Measurements from ENCODE around the gene C2orf42.
"Not testable (repeated sequence)": the region's sequence is repeated elsewhere in the genome, so short reads cannot be mapped to it uniquely, and the experiment has no call there.

Gene C2orf42

DNA sequence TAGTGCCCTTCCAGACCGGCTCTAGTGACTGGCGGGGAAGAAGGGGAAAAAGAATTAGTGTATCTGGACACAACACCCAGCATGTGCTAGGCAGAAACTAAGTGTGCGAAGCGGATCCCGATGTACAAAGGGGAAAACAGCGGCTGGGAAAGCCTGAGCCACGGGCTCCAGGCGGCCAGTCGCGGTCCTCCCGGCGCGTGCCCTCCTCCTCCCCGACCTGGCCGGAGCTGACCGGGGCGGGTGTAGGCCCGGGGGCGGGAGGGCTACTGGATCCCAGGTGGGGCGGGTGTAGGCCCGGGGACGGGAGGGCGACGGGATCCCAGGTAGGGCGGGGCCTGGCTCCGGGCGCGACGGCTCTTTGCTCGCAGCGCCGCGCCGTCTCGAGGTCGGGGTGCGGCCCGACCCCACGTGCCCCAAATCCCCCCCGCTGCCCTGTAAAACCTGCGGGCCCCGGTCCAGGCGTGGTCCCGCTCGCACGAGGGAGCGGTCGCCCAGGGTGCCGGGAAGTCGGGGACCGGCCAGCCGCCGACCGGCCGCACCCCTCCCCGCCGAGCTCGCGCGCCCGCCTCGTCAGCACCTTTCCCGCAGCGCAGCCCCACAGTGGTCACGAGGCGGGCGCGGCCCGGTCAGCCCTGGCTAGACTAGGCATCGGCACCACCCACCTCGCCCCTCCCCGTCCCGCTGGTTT, 48.8 kb downstream of the C2orf42 start:
- H3K23ac ChIP-seq (ENCODE audit: low read length) = peak overlapping the region; percentile 97
- H2BK5ac ChIP-seq (ENCODE audit: low read length) = peak overlapping the region; percentile 97
- peak; percentile 79 for DNase-seq
- peak overlapping the region; percentile 54 for H3K4me3 ChIP-seq (ENCODE audit: low read length)
- peak overlapping the region; percentile 98 for H3K18ac ChIP-seq (ENCODE audit: low read length)
- peak overlapping the region; percentile 99 for H2AK5ac ChIP-seq (ENCODE audit: low read length)
- H3K79me1 ChIP-seq (ENCODE audit: low read length) = no peaks in the 10 kb centered on the region
- no peaks in the 10 kb centered on the region for H3K36me3 ChIP-seq (ENCODE audit: control insufficient read depth, insufficient read depth, low read length)
- peaks cover 11% of the 10 kb centered on the region for H3K4me1 ChIP-seq (ENCODE audit: control insufficient read depth, low read depth, low read length)
- H3K27ac ChIP-seq (ENCODE audit: low read depth, low read length) = peak overlapping the region; percentile 98
- H2BK120ac ChIP-seq (ENCODE audit: low read depth, low read length) = peak overlapping the region; percentile 96
- no CpG with 5 or more reads among the region's 73 CpGs for WGBS (ENCODE audit: extremely low coverage, insufficient coverage, low lambda C conversion rate)
- peak overlapping the region; percentile 99 for H3K56ac ChIP-seq (ENCODE audit: low read length)
- H4K5ac ChIP-seq (ENCODE audit: low read length) = peak overlapping the region; percentile 59
- no peaks in the 10 kb centered on the region for H3K79me2 ChIP-seq (ENCODE audit: control insufficient read depth, insufficient read depth, low read length)
- H3K9ac ChIP-seq (ENCODE audit: low read length) = peak overlapping the region; percentile 99
- peak overlapping the region; percentile 87 for H3K4me2 ChIP-seq (ENCODE audit: low read length)
- H4K8ac ChIP-seq (ENCODE audit: low read depth, low read length) = peak overlapping the region; percentile 1
- peak overlapping the region; percentile 98 for H3K4ac ChIP-seq (ENCODE audit: low read depth, low read length)
- H3K27me3 ChIP-seq (ENCODE audit: insufficient read depth, low read length, poor library complexity) = no peaks in the 10 kb centered on the region
- H2BK15ac ChIP-seq (replicated peaks; ENCODE audit: low read depth) = no peak overlapping the region

DNA sequence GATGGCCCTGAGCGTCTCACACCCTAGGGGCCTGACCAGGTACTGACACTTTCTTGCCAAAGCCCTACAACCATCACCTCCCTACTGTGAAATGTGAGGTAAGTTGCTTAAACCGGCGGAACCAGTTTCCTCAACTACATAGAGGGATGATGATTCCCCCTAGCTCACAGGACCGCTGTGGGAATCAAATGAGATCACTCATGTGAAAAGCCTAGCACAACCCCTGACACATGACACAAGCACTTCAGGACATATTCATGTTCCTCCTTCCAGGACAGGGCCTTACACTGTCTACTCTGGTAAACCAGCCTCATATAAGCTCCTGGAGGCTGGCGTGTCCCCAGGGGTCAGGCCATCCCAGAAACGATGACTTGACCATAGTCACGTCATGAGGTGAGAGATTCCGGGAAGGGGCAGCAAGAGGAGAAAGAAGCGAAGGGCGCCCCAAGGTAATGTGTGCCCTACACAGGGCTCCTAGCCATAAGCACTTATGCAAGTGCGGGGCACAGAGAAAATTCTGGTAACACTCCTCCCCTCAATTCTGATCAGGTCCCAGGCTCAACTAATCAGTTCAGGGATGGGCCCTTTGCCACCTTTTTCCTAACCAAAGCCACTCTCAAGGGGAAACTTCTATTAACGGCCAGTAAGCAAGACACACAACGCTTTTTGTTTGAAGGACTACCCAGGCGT, 49.5 kb downstream of the C2orf42 start:
- H3K79me1 ChIP-seq (ENCODE audit: low read length) = no peaks in the 10 kb centered on the region
- no CpG with 5 or more reads among the region's 14 CpGs for WGBS (ENCODE audit: extremely low coverage, insufficient coverage, low lambda C conversion rate)
- peak overlapping the region; percentile 59 for H4K5ac ChIP-seq (ENCODE audit: low read length)
- H3K27ac ChIP-seq (ENCODE audit: low read depth, low read length) = peak overlapping the region; percentile 98
- peak overlapping the region; percentile 97 for H3K23ac ChIP-seq (ENCODE audit: low read length)
- peak overlapping the region; percentile 99 for H3K56ac ChIP-seq (ENCODE audit: low read length)
- peak overlapping the region; percentile 98 for H3K18ac ChIP-seq (ENCODE audit: low read length)
- H3K4me2 ChIP-seq (ENCODE audit: low read length) = peak overlapping the region; percentile 87
- H3K27me3 ChIP-seq (ENCODE audit: insufficient read depth, low read length, poor library complexity) = no peaks in the 10 kb centered on the region
- peak overlapping the region; percentile 96 for H2BK120ac ChIP-seq (ENCODE audit: low read depth, low read length)
- H3K4me3 ChIP-seq (ENCODE audit: low read length) = peak overlapping the region; percentile 54
- H3K79me2 ChIP-seq (ENCODE audit: control insufficient read depth, insufficient read depth, low read length) = no peaks in the 10 kb centered on the region
- H2BK15ac ChIP-seq (replicated peaks; ENCODE audit: low read depth) = no peak overlapping the region
- H3K9ac ChIP-seq (ENCODE audit: low read length) = peak overlapping the region; percentile 99
- H4K8ac ChIP-seq (ENCODE audit: low read depth, low read length) = peak overlapping the region; percentile 1
- H3K4ac ChIP-seq (ENCODE audit: low read depth, low read length) = peak overlapping the region; percentile 98
- H2BK5ac ChIP-seq (ENCODE audit: low read length) = peak overlapping the region; percentile 97
- H3K36me3 ChIP-seq (ENCODE audit: control insufficient read depth, insufficient read depth, low read length) = no peaks in the 10 kb centered on the region
- DNase-seq = peak; percentile 99
- H2AK5ac ChIP-seq (ENCODE audit: low read length) = peak overlapping the region; percentile 99
- H3K4me1 ChIP-seq (ENCODE audit: control insufficient read depth, low read depth, low read length) = peaks cover 11% of the 10 kb centered on the region

DNA sequence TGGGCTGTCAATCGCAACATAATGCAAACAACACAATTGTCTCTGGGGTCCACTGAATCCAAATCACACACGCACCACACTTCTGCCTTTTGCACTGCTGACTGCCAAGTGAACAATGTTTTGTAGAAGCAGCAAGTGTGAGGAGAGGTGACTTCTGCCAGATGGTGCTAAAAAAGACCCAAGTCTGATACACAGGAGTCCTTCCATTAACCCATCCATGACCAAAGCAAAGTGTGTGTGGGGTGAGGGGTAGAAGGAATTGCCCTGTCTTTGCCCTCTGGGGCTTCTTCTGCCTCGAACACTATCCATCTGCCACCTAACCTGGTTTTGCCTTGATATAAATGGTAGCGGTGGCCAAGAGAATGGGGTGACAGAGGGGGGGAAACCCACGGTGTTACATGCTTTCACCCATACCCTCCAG, 50.0 kb downstream of the C2orf42 start:
- H2BK120ac ChIP-seq (ENCODE audit: low read depth, low read length) = no peak overlapping the region
- peak overlapping the region; percentile 32 for H3K27ac ChIP-seq (ENCODE audit: low read depth, low read length)
- no peak overlapping the region for H3K23ac ChIP-seq (ENCODE audit: low read length)
- H2BK15ac ChIP-seq (replicated peaks; ENCODE audit: low read depth) = no peak overlapping the region
- H3K79me1 ChIP-seq (ENCODE audit: low read length) = no peaks in the 10 kb centered on the region
- H3K4me1 ChIP-seq (ENCODE audit: control insufficient read depth, low read depth, low read length) = peaks cover 11% of the 10 kb centered on the region
- H3K4me3 ChIP-seq (ENCODE audit: low read length) = no peak overlapping the region
- peak overlapping the region; percentile 62 for H3K4ac ChIP-seq (ENCODE audit: low read depth, low read length)
- H3K27me3 ChIP-seq (ENCODE audit: insufficient read depth, low read length, poor library complexity) = no peaks in the 10 kb centered on the region
- H3K79me2 ChIP-seq (ENCODE audit: control insufficient read depth, insufficient read depth, low read length) = no peaks in the 10 kb centered on the region
- peak overlapping the region; percentile 13 for H3K4me2 ChIP-seq (ENCODE audit: low read length)
- no peaks in the 10 kb centered on the region for H3K36me3 ChIP-seq (ENCODE audit: control insufficient read depth, insufficient read depth, low read length)
- H3K18ac ChIP-seq (ENCODE audit: low read length) = peak overlapping the region; percentile 35
- no CpG with 5 or more reads among the region's 5 CpGs for WGBS (ENCODE audit: extremely low coverage, insufficient coverage, low lambda C conversion rate)
- peak overlapping the region; percentile 27 for H3K9ac ChIP-seq (ENCODE audit: low read length)
- peak overlapping the region; percentile 3 for H2AK5ac ChIP-seq (ENCODE audit: low read length)
- no peak for DNase-seq
- H4K8ac ChIP-seq (ENCODE audit: low read depth, low read length) = no peak overlapping the region
- H4K5ac ChIP-seq (ENCODE audit: low read length) = no peak overlapping the region
- peak overlapping the region; percentile 26 for H2BK5ac ChIP-seq (ENCODE audit: low read length)
- H3K56ac ChIP-seq (ENCODE audit: low read length) = peak overlapping the region; percentile 99

DNA sequence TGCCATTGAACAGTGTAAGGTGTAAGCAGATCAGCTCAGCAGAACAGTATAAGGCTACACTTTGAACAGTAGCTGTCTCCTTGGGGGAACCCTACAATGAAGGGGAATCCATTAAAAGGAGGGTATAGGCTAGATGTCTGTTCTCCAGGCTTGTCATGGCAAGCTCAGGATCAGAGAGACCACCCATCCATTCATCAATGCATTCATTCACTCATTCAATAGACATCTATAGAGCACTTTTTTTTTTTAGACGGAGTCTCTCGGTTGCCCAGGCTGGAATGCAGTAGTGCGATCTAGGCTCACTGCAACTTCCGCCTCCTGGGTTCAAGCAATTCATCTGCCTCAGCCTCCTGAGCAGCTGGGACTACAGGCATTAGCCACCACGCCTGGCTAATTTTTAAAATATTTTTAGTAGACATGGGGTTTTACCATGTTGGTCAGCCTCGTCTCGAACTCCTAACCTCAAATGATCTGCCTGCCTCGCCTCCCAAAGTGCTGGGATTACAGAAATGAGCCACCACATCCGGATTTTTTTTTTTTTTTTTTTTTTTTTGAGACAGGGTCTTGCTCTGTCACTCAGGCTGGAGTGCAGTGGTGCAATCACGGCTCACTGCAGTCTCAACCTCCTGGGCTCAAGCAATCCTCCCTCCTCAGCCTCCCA, 56.4 kb downstream of the C2orf42 start:
- not testable (repeated sequence) for H3K18ac ChIP-seq (ENCODE audit: low read length); H3K56ac ChIP-seq (ENCODE audit: low read length); H3K4ac ChIP-seq (ENCODE audit: low read depth, low read length); H3K79me2 ChIP-seq (ENCODE audit: control insufficient read depth, insufficient read depth, low read length); H2BK15ac ChIP-seq (replicated peaks; ENCODE audit: low read depth); H3K4me1 ChIP-seq (ENCODE audit: control insufficient read depth, low read depth, low read length); H3K36me3 ChIP-seq (ENCODE audit: control insufficient read depth, insufficient read depth, low read length); H3K27ac ChIP-seq (ENCODE audit: low read depth, low read length); H3K9ac ChIP-seq (ENCODE audit: low read length); H3K4me3 ChIP-seq (ENCODE audit: low read length); H3K4me2 ChIP-seq (ENCODE audit: low read length); H2BK120ac ChIP-seq (ENCODE audit: low read depth, low read length); H3K79me1 ChIP-seq (ENCODE audit: low read length); H4K5ac ChIP-seq (ENCODE audit: low read length); DNase-seq; H3K27me3 ChIP-seq (ENCODE audit: insufficient read depth, low read length, poor library complexity); H3K23ac ChIP-seq (ENCODE audit: low read length); H4K8ac ChIP-seq (ENCODE audit: low read depth, low read length); H2BK5ac ChIP-seq (ENCODE audit: low read length); H2AK5ac ChIP-seq (ENCODE audit: low read length)
- no CpG with 5 or more reads among the region's 10 CpGs for WGBS (ENCODE audit: extremely low coverage, insufficient coverage, low lambda C conversion rate)

DNA sequence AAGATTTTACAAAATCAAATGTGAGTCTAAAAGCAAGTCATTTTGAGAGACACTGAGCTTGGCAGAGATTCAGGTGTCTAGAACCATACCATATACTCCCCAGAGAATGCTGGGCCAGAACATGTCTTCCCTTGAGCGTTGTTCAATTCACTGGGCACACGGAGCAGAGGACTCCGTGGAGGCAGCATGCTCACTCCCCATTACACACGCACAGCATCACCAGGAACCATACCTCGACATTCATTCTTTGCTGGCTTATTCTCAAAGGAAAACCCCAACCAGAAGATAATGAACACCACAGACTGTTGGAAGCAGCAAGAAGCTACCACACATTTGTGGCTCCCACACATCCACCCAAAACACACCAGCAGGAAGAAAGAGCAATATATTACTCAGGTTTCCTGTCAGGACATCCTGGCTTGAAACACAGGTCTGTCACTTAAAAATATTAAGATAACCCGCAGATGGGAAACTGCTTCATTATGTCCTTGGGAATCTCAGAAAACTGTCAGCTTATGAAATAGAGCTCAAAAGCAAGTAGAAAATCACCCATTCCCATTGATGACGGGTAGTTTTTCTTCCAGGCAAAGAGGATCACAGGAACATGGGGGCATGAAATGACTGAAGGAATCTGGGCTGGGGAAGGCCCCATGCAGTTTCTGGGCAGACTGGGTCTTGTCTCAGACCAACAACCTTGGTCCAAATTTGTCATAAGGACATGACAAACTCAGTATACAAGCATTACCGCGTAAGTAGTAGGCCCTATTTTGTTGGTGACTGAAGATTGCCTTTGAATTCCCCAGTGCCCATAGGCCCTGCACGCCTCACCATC, 57.1 kb downstream of the C2orf42 start:
- Histone ChIP-seq H3K56ac (ENCODE audit: low read length) (no peak overlapping the region), H3K36me3 (ENCODE audit: control insufficient read depth, insufficient read depth, low read length) (no peaks in the 10 kb centered on the region), H3K27me3 (ENCODE audit: insufficient read depth, low read length, poor library complexity) (no peaks in the 10 kb centered on the region), H3K4me3 (ENCODE audit: low read length) (no peak overlapping the region), H4K8ac (ENCODE audit: low read depth, low read length) (no peak overlapping the region), H3K9ac (ENCODE audit: low read length) (no peak overlapping the region), H2BK15ac (replicated peaks; ENCODE audit: low read depth) (no peak overlapping the region), H3K79me1 (ENCODE audit: low read length) (no peaks in the 10 kb centered on the region), H2AK5ac (ENCODE audit: low read length) (no peak overlapping the region), H2BK120ac (ENCODE audit: low read depth, low read length) (peak overlapping the region; percentile 7), H4K5ac (ENCODE audit: low read length) (no peak overlapping the region), H3K4me1 (ENCODE audit: control insufficient read depth, low read depth, low read length) (no peaks in the 10 kb centered on the region), H3K23ac (ENCODE audit: low read length) (no peak overlapping the region), H3K27ac (ENCODE audit: low read depth, low read length) (no peak overlapping the region), H3K18ac (ENCODE audit: low read length) (no peak overlapping the region), H2BK5ac (ENCODE audit: low read length) (no peak overlapping the region), H3K4me2 (ENCODE audit: low read length) (no peak overlapping the region), H3K4ac (ENCODE audit: low read depth, low read length) (no peak overlapping the region), H3K79me2 (ENCODE audit: control insufficient read depth, insufficient read depth, low read length) (no peaks in the 10 kb centered on the region)
- DNase-seq = no peak
- WGBS (ENCODE audit: extremely low coverage, insufficient coverage, low lambda C conversion rate) = no CpG with 5 or more reads among the region's 10 CpGs
